ENCODE results near the gene PRR20G. TPM values are rescaled to one million over a fixed set of nuclear protein-coding genes. Genes with fewer than 3 reads are reported as not detected.

PRR20G gene
- total RNA-seq, 1 donor: not detected

DNA sequence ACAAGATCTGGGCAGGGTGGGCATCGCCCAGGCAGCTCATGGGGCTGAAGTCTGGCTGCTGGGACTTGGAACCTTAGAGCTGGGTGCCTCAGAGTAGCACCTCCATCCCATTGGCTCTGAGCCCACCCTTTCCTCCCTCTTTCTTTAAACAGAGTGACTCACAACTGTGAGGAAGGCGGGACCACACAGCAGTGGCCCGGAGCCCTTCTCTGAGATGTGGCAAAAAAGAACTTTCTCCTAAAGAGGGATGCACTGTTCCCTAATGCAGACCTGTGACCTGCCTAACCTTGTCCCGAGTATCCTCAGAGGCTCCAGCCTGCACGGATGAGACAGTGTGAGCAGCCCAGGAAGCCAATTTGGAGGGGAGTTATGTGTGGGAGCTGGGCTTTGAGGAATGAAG is 23.6 kb downstream of the PRR20G start:
- Histone ChIP-seq H3K4me2 (ENCODE audit: insufficient read depth, low read length) (no peak overlapping the region), H3K27me3 (ENCODE audit: insufficient read depth, low read length) (peaks cover 18% of the 10 kb centered on the region), H4K20me1 (ENCODE audit: insufficient read depth, low read length) (no peaks in the 10 kb centered on the region), H3K4me3 (ENCODE audit: insufficient read depth, low read length) (no peak overlapping the region), H3K27ac (ENCODE audit: low read depth, low read length) (no peak overlapping the region), H3K4me1 (ENCODE audit: insufficient read depth, low read length) (no peaks in the 10 kb centered on the region), H3K36me3 (ENCODE audit: insufficient read depth, low read length) (no peaks in the 10 kb centered on the region), H3K79me2 (ENCODE audit: insufficient read depth, low read length) (no peaks in the 10 kb centered on the region), H2AFZ (ENCODE audit: low read length) (no peak overlapping the region), H3K9me3 (ENCODE audit: low read depth, low read length) (no peaks in the 10 kb centered on the region)
- peak; percentile 72 for DNase-seq (ENCODE audit: insufficient read length, low spot score, missing footprints)
- TF ChIP-seq, protein P1, sequence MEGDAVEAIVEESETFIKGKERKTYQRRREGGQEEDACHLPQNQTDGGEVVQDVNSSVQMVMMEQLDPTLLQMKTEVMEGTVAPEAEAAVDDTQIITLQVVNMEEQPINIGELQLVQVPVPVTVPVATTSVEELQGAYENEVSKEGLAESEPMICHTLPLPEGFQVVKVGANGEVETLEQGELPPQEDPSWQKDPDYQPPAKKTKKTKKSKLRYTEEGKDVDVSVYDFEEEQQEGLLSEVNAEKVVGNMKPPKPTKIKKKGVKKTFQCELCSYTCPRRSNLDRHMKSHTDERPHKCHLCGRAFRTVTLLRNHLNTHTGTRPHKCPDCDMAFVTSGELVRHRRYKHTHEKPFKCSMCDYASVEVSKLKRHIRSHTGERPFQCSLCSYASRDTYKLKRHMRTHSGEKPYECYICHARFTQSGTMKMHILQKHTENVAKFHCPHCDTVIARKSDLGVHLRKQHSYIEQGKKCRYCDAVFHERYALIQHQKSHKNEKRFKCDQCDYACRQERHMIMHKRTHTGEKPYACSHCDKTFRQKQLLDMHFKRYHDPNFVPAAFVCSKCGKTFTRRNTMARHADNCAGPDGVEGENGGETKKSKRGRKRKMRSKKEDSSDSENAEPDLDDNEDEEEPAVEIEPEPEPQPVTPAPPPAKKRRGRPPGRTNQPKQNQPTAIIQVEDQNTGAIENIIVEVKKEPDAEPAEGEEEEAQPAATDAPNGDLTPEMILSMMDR (IDR thresholded peaks at IDR 0.05; ENCODE audit: extremely low read depth, low read depth, low read length): no peak

DNA sequence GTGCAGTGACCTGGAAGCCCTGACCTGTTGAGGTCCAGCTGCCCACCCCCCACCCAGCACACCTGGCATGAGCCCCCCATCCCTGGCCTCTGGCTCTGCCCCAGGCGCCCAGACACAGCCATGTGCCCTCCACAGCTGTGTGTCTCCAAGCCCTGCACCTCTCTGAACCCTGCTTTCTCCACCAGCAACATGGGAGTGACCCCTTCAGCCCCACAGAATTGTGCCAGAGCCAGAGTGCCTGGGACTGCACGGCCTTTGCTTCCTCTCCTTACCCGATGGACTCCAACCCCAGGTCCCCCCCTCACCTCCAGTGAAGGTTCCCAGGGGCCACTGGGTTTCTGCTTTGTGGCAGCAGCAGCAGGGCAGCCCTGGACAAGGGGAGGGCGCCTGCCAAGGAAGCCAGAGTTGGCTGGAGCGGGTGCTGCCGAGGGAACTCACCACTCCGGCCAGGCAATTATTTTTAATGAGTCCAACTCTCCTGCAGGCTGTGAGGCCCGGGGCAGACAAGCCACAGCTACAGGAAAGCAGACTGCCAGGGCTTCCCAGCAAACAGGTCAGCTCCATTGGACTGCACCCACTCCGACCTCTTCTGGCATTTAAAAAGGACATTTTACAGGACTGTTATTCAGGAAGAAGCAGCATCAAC is 24.1 kb downstream of the PRR20G start:
- no peaks in the 10 kb centered on the region for H4K20me1 ChIP-seq (ENCODE audit: insufficient read depth, low read length)
- no peaks in the 10 kb centered on the region for H3K9me3 ChIP-seq (ENCODE audit: low read depth, low read length)
- H3K27me3 ChIP-seq (ENCODE audit: insufficient read depth, low read length): peaks cover 22% of the 10 kb centered on the region
- TF ChIP-seq, protein P1 (IDR thresholded peaks at IDR 0.05; ENCODE audit: extremely low read depth, low read depth, low read length): no peak
- H3K4me3 ChIP-seq (ENCODE audit: insufficient read depth, low read length): no peak overlapping the region
- no peak overlapping the region for H2AFZ ChIP-seq (ENCODE audit: low read length)
- H3K4me2 ChIP-seq (ENCODE audit: insufficient read depth, low read length): no peak overlapping the region
- no peak for DNase-seq (ENCODE audit: insufficient read length, low spot score, missing footprints)
- no peaks in the 10 kb centered on the region for H3K79me2 ChIP-seq (ENCODE audit: insufficient read depth, low read length)
- H3K36me3 ChIP-seq (ENCODE audit: insufficient read depth, low read length): no peaks in the 10 kb centered on the region
- H3K27ac ChIP-seq (ENCODE audit: low read depth, low read length): no peak overlapping the region
- no peaks in the 10 kb centered on the region for H3K4me1 ChIP-seq (ENCODE audit: insufficient read depth, low read length)

DNA sequence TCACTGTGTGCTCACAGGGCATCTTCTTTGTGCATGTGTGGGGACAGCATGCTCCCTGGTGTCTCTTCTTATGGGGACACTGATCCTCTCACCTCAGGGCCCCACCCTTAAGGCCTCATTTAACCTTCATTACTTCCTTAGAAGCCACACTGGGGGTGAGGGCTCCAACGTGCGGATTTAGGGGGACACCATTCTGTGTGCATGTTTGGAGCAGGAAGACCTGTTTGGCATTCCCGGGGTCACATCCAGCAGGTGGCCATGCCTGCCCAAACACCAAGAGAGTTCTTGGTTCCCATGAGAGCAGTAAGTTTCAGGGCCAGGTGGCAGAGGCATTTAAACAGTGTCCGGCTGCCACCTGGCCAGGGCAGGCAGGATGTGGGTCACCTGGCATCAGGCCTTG is 24.8 kb downstream of the PRR20G start:
- Histone ChIP-seq H3K4me1 (ENCODE audit: insufficient read depth, low read length) (no peaks in the 10 kb centered on the region), H3K27ac (ENCODE audit: low read depth, low read length) (no peak overlapping the region), H3K27me3 (ENCODE audit: insufficient read depth, low read length) (peaks cover 23% of the 10 kb centered on the region), H3K9me3 (ENCODE audit: low read depth, low read length) (no peaks in the 10 kb centered on the region), H4K20me1 (ENCODE audit: insufficient read depth, low read length) (no peaks in the 10 kb centered on the region), H3K36me3 (ENCODE audit: insufficient read depth, low read length) (no peaks in the 10 kb centered on the region), H3K79me2 (ENCODE audit: insufficient read depth, low read length) (no peaks in the 10 kb centered on the region), H3K4me3 (ENCODE audit: insufficient read depth, low read length) (no peak overlapping the region), H2AFZ (ENCODE audit: low read length) (no peak overlapping the region), H3K4me2 (ENCODE audit: insufficient read depth, low read length) (no peak overlapping the region)
- DNase-seq (ENCODE audit: insufficient read length, low spot score, missing footprints): no peak
- TF ChIP-seq, protein P1 (IDR thresholded peaks at IDR 0.05; ENCODE audit: extremely low read depth, low read depth, low read length): no peak

DNA sequence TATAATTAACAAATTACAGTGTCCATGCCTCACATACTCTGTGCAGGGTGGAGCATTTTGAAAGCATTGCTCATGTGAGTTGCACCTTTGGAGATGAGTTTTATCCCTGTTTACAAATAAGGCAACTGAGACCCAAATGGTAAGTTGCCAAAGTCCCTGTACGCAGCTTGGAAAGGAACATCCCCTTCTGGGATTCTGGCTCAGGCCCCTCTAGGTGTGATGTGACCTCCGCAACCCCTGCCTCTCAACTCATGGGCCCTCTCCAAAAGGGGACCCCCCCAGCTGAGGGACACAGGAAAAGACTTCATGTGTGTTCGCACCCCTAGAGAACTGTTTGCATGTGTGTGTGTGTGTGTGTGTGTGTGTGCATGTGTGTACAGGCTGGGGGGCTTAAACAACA is 25.3 kb downstream of the PRR20G start:
- no peak overlapping the region for H2AFZ ChIP-seq (ENCODE audit: low read length)
- H3K27me3 ChIP-seq (ENCODE audit: insufficient read depth, low read length): peaks cover 23% of the 10 kb centered on the region
- H3K4me3 ChIP-seq (ENCODE audit: insufficient read depth, low read length): no peak overlapping the region
- no peak overlapping the region for H3K4me2 ChIP-seq (ENCODE audit: insufficient read depth, low read length)
- peak; percentile 71 for DNase-seq (ENCODE audit: insufficient read length, low spot score, missing footprints)
- H3K27ac ChIP-seq (ENCODE audit: low read depth, low read length): no peak overlapping the region
- no peaks in the 10 kb centered on the region for H3K36me3 ChIP-seq (ENCODE audit: insufficient read depth, low read length)
- TF ChIP-seq, protein P1 (IDR thresholded peaks at IDR 0.05; ENCODE audit: extremely low read depth, low read depth, low read length): no peak
- no peaks in the 10 kb centered on the region for H3K79me2 ChIP-seq (ENCODE audit: insufficient read depth, low read length)
- no peaks in the 10 kb centered on the region for H4K20me1 ChIP-seq (ENCODE audit: insufficient read depth, low read length)
- no peaks in the 10 kb centered on the region for H3K9me3 ChIP-seq (ENCODE audit: low read depth, low read length)
- H3K4me1 ChIP-seq (ENCODE audit: insufficient read depth, low read length): no peaks in the 10 kb centered on the region

Data from osteoblast (primary cell).